SK-N-SH treated with all-trans-retinoic acid at 6 μM for 48 hours (cell line): ENCODE results near the gene HOXC10.

Source experiments
- ARNTL ChIP-seq: fragments of 450-650 bp; formaldehyde crosslinking; IDR thresholded peaks from 2 replicates; pipeline ENCODE4 v1.5.0; 2020; ENCODE audit warnings: low read depth, mild to moderate bottlenecking, moderate library complexity, borderline replicate concordance
- CSDC2 ChIP-seq: fragments of 250-450 bp; sonication (Bioruptor Pico); IDR thresholded peaks from 2 replicates; pipeline ENCODE4 v1.5.0; 2020; ENCODE audit warnings: mild to moderate bottlenecking, moderate library complexity
- CSRNP3 ChIP-seq: fragments of 250-450 bp; sonication (Bioruptor Pico); IDR thresholded peaks from 2 replicates; pipeline ENCODE4 v1.5.1; 2021; ENCODE audit warnings: mild to moderate bottlenecking, moderate library complexity
- RARB ChIP-seq: fragments of 250-450 bp; sonication (Bioruptor Pico); IDR thresholded peaks from 2 replicates; pipeline ENCODE4 v1.8.0; 2021; ENCODE audit warnings: mild to moderate bottlenecking, moderate library complexity
- SNAI2 ChIP-seq: fragments of 250-450 bp; sonication (Bioruptor Pico); IDR thresholded peaks from 2 replicates; pipeline ENCODE4 v1.5.0; 2020; ENCODE audit warnings: mild to moderate bottlenecking, moderate library complexity
- TCF4 ChIP-seq: fragments of 250-450 bp; sonication (Bioruptor Pico); IDR thresholded peaks from 2 replicates; pipeline ENCODE4 v1.8.0; 2021; ENCODE audit warnings: mild to moderate bottlenecking, moderate library complexity, borderline replicate concordance
- TOX ChIP-seq: fragments of 250-450 bp; sonication (Bioruptor Pico); IDR thresholded peaks from 2 replicates; pipeline ENCODE4 v1.8.0; 2021; ENCODE audit warnings: mild to moderate bottlenecking, moderate library complexity, borderline replicate concordance
- ZC3H10 ChIP-seq: fragments of 250-450 bp; sonication (Bioruptor Pico); IDR thresholded peaks from 2 replicates; pipeline ENCODE4 v1.5.1; 2021; ENCODE audit warnings: mild to moderate bottlenecking, moderate library complexity
- ZNF565 ChIP-seq: fragments of 450-650 bp; formaldehyde crosslinking; conservative IDR thresholded peaks from 2 replicates; pipeline ENCODE4 v1.5.0; 2020; ENCODE audit warnings: low read depth, mild to moderate bottlenecking, moderate library complexity
- ZNF70 ChIP-seq: fragments of 450-650 bp; formaldehyde crosslinking; IDR thresholded peaks from 2 replicates; pipeline ENCODE4 v1.5.0; 2020; ENCODE audit warnings: mild to moderate bottlenecking, moderate library complexity
- TF ChIP-seq, protein P1 (sequence below): fragments of 250-450 bp; sonication (Bioruptor Pico); IDR thresholded peaks from 2 replicates; pipeline ENCODE4 v1.8.0; 2020; ENCODE audit warnings: mild to moderate bottlenecking, moderate library complexity, borderline replicate concordance

DNA sequence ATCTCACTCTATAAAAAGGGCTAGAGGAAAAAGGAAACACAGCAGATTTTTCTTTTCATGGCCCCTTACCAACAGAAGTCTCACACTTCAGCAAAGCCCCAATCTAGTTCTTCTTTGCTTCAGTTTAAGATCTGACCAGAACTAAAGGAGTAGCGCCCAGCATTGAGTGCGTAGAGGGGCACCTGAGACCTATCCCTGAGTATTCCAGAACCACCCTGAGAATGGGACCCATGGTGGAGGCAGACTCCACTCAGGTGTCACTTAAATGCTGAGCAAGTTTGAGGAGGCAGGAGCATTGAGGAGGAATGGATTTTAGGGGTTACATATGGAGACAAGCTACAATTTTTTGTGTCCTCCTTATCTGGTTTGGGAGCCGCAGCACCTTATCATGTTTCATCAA, 13.8 kb upstream of the HOXC10 start:
- no peak for TF ChIP-seq RARB (CRISPR knock-in tag)
- no peak for TF ChIP-seq TCF4 (CRISPR knock-in tag)
- TF ChIP-seq, protein P1, sequence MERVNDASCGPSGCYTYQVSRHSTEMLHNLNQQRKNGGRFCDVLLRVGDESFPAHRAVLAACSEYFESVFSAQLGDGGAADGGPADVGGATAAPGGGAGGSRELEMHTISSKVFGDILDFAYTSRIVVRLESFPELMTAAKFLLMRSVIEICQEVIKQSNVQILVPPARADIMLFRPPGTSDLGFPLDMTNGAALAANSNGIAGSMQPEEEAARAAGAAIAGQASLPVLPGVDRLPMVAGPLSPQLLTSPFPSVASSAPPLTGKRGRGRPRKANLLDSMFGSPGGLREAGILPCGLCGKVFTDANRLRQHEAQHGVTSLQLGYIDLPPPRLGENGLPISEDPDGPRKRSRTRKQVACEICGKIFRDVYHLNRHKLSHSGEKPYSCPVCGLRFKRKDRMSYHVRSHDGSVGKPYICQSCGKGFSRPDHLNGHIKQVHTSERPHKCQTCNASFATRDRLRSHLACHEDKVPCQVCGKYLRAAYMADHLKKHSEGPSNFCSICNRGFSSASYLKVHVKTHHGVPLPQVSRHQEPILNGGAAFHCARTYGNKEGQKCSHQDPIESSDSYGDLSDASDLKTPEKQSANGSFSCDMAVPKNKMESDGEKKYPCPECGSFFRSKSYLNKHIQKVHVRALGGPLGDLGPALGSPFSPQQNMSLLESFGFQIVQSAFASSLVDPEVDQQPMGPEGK (CRISPR knock-in tag), result no peak
- no peak for TF ChIP-seq TOX (CRISPR knock-in tag)
- TF ChIP-seq ZC3H10 (CRISPR knock-in tag), result no peak
- no peak for TF ChIP-seq CSDC2
- TF ChIP-seq SNAI2, result no peak
- no peak for TF ChIP-seq ZNF70 (CRISPR knock-in tag)
- no peak for TF ChIP-seq CSRNP3 (CRISPR knock-in tag)
- TF ChIP-seq ARNTL (CRISPR knock-in tag), result no peak
- no peak for TF ChIP-seq ZNF565 (CRISPR knock-in tag)
